Uterus (tissue), 4 donors: ENCODE data around the gene APOH. TPM values are rescaled to one million over a fixed set of nuclear protein-coding genes. Genes with fewer than 3 reads are reported as not detected.

Experiments used
- DNase-seq, 2 donors: peaks; one replicate each; pipeline ENCODE4 v3.0.0-alpha.2; 2019 to 2020
- H3K27ac ChIP-seq, 2 donors: fragments of 200-600 bp; sonication (generic); 1 replicate in 1 of 2; 2 replicates in 1 of 2; pipeline ENCODE4 v1.5.1; 2016 to 2018
- H3K27me3 ChIP-seq, 2 donors: fragments of 200-600 bp; sonication (generic); one replicate each; pipeline ENCODE4 v1.5.1; 2018 to 2019; ENCODE audit warnings: control low read depth in 1 of 2
- H3K36me3 ChIP-seq, 2 donors: fragments of 200-600 bp; sonication (generic); one replicate each; pipeline ENCODE4 v1.5.1; 2019; ENCODE audit warnings: control low read depth in 1 of 2
- H3K4me1 ChIP-seq, 2 donors: fragments of 200-600 bp; sonication (generic); one replicate each; pipeline ENCODE4 v1.5.1; 2018 to 2019; ENCODE audit warnings: control low read depth in 1 of 2
- H3K4me3 ChIP-seq, 2 donors: fragments of 200-600 bp; sonication (generic); 1 replicate in 1 of 2; 2 replicates in 1 of 2; pipeline ENCODE4 v1.5.1; 2018 to 2019; ENCODE audit warnings: mild to moderate bottlenecking in 1 of 2
- H3K9me3 ChIP-seq, 2 donors: fragments of 200-600 bp; sonication (generic); one replicate each; pipeline ENCODE4 v1.5.1; 2019; ENCODE audit warnings: control low read depth in 1 of 2
- POLR2A ChIP-seq, 2 donors: fragments of 450-650 bp; IDR thresholded peaks; one replicate each; pipeline ENCODE4 v1.6.1; 2016; ENCODE audit warnings: antibody characterized with exemption in 2 of 2, mild to moderate bottlenecking in 1 of 2, moderate library complexity in 1 of 2
- intact Hi-C: fragments of 100-400 bp; cut with DNase I; formaldehyde crosslinking; loops from one replicate; pipeline ENCODE4 v1.15.1; 2023; ENCODE audit warnings: low total_unique reads
- total RNA-seq, 4 donors: library from RNA; depleted of rRNA in 3 of 4; stranded (reverse); fragments of >200 nt in 3 of 4; gene quantifications; one replicate each; pipeline versions ENCODE4 v1.1.0 to v1.2.4, GENCODE V29; 2014 to 2023
- TF ChIP-seq, protein P1 (sequence below), 4 experiments: fragments of 200-600 bp in 2 of 4; fragments of 450-650 bp in 2 of 4; sonication (generic) in 2 of 4; IDR thresholded peaks; one replicate each; pipeline ENCODE4 v1.5.1; 2016 to 2019; ENCODE audit warnings: antibody characterized with exemption in 4 of 4, mild to moderate bottlenecking in 2 of 4, moderate library complexity in 1 of 4
- donor health status: DM: yes; HTN: yes; CAD: no.

Gene APOH
- total RNA-seq, 4 donors from 2014 or later = 0.61 TPM; not detected in 3

DNA sequence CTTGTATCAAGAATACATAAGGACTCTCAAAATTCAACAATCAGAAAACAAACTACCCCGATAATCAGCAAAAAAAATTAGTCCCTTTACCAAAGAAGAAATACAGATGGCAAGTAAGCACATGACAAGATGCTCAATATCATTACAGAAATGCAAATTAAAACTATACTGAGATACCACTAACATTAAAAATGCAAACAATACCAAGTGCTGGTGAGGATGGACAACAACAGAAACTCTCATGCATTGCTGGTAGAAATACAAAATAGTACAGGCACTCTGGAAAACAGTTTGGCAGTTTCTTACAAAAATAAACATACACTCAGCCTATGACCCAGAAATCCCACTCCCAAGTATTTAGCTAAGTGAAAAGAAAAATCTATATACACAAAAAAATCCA is 44.8 kb downstream of the APOH start:
- Histone ChIP-seq H3K27ac (no peak overlapping the region), H3K4me1 (no peaks in the 10 kb centered on the region), H3K27me3 (no peaks in the 10 kb centered on the region), H3K36me3 (no peaks in the 10 kb centered on the region), H3K4me3 (no peak overlapping the region), H3K9me3 (no peaks in the 10 kb centered on the region)
- intact Hi-C loops = no loop called here
- TF ChIP-seq POLR2A (IDR thresholded peaks at IDR 0.05) = no peak
- TF ChIP-seq, protein P1, sequence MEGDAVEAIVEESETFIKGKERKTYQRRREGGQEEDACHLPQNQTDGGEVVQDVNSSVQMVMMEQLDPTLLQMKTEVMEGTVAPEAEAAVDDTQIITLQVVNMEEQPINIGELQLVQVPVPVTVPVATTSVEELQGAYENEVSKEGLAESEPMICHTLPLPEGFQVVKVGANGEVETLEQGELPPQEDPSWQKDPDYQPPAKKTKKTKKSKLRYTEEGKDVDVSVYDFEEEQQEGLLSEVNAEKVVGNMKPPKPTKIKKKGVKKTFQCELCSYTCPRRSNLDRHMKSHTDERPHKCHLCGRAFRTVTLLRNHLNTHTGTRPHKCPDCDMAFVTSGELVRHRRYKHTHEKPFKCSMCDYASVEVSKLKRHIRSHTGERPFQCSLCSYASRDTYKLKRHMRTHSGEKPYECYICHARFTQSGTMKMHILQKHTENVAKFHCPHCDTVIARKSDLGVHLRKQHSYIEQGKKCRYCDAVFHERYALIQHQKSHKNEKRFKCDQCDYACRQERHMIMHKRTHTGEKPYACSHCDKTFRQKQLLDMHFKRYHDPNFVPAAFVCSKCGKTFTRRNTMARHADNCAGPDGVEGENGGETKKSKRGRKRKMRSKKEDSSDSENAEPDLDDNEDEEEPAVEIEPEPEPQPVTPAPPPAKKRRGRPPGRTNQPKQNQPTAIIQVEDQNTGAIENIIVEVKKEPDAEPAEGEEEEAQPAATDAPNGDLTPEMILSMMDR (IDR thresholded peaks at IDR 0.05) = no peak
- DNase-seq = no peak

DNA sequence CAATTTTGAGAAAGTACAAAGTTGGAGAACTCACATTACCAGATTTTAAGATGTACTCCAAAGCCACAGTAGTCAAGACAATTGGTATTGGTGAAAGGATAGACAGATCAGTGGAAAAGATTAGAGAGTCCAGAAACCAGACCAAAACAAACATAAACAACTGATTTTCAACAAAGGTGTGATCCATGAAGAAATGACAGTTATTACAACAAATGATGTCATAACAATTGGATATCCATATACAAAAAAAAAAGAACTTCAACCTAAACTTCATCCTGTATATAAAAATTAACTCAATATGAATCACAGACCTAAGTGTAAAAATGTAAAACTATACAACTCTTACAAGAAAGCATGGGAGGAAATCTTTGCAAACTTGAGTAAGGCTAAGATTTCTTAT is 45.7 kb downstream of the APOH start:
- H3K4me1 ChIP-seq = no peaks in the 10 kb centered on the region
- no peak overlapping the region for H3K4me3 ChIP-seq
- DNase-seq = no peak
- intact Hi-C loops = no loop called here
- no peaks in the 10 kb centered on the region for H3K36me3 ChIP-seq
- H3K27ac ChIP-seq = no peak overlapping the region
- H3K9me3 ChIP-seq = no peaks in the 10 kb centered on the region
- no peaks in the 10 kb centered on the region for H3K27me3 ChIP-seq
- no peak for TF ChIP-seq POLR2A (IDR thresholded peaks at IDR 0.05)
- TF ChIP-seq, protein P1 (IDR thresholded peaks at IDR 0.05) = no peak

DNA sequence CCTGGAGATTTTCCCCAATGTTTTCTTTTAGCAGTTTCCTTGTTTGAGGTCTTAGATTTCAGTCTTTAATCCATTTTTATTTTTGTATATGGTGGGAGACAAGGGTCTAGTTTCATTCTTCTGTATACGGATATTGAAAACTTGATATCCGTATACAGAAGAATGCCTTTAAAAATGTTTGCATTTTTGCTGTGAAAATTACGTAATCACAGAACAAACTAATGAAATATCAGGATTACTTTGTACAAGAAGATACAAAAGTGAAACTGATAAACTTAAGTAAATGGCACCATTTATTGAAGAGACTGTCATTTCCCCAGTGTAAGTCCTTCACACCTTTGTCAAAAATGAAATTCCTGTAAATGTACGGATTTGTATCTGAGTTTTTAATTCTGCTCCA is 50.6 kb downstream of the APOH start:
- no peak overlapping the region for H3K4me3 ChIP-seq
- H3K4me1 ChIP-seq = no peaks in the 10 kb centered on the region
- H3K27me3 ChIP-seq = no peaks in the 10 kb centered on the region
- intact Hi-C loops = no loop called here
- no peaks in the 10 kb centered on the region for H3K36me3 ChIP-seq
- no peak overlapping the region for H3K27ac ChIP-seq
- H3K9me3 ChIP-seq = no peaks in the 10 kb centered on the region
- DNase-seq = no peak
- TF ChIP-seq POLR2A (IDR thresholded peaks at IDR 0.05) = no peak
- TF ChIP-seq, protein P1 (IDR thresholded peaks at IDR 0.05) = no peak

DNA sequence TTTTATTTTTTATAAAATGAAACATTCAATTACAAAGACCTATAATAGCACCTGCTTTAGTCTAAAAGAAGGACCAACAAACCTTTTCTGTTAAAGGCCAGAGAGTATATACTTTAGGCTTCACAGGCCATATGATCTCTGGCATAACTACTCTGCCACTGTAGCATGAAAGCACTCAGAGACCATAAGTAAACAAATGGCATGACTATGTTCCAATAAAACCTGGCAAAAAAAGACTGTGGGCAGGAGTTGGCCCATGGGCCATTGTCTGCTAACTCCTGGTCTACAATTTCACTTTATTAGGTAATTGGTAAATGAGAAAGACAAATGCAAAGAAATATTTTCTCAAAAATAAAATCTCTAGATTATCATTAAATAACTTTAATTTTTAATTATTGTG is 52.2 kb downstream of the APOH start:
- H3K27ac ChIP-seq = no peak overlapping the region
- H3K9me3 ChIP-seq = no peaks in the 10 kb centered on the region
- intact Hi-C loops = no loop called here
- TF ChIP-seq, protein P1 (IDR thresholded peaks at IDR 0.05) = no peak
- no peak for TF ChIP-seq POLR2A (IDR thresholded peaks at IDR 0.05)
- no peaks in the 10 kb centered on the region for H3K36me3 ChIP-seq
- no peaks in the 10 kb centered on the region for H3K4me1 ChIP-seq
- H3K27me3 ChIP-seq = no peaks in the 10 kb centered on the region
- no peak overlapping the region for H3K4me3 ChIP-seq
- DNase-seq = no peak

DNA sequence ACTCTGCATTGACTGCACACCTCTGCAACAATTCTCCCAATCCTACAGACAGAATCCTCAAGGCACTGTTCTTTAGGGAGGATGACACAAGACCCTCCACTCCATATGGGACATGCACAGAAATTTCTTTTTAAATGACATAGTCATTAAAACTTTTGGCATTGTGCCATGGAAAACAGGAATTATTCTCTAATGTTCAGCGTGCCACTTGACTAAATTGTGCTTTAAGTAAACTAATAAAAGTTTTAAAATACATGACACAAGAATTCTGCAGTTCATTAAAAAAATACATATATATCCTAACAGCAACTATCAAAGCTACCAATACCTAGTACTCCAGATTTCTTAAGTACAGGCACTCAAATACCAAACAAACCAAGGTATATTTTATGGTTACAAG is 53.3 kb downstream of the APOH start:
- Histone ChIP-seq H3K27ac (no peak overlapping the region), H3K4me3 (no peak overlapping the region), H3K36me3 (no peaks in the 10 kb centered on the region), H3K4me1 (no peaks in the 10 kb centered on the region), H3K27me3 (no peaks in the 10 kb centered on the region), H3K9me3 (no peaks in the 10 kb centered on the region)
- no peak for TF ChIP-seq POLR2A (IDR thresholded peaks at IDR 0.05)
- TF ChIP-seq, protein P1 (IDR thresholded peaks at IDR 0.05) = no peak
- no peak for DNase-seq
- intact Hi-C loops = no loop called here
